ENCODE measurements around the gene TKT. TPM values are rescaled to one million over a fixed set of nuclear protein-coding genes. Genes with fewer than 3 reads are reported as not detected.
A peak's percentile ranks its signal among the peaks of the same experiment; 100 is the strongest.

The TKT gene
- total RNA-seq, 3 donors from 2014 or later (not counting 1 experiment from before 2014, with no cell fraction given) = 82.9 to 126 (median 107) TPM

GRCh38 chr3:53191836-53192480, 63.9 kb downstream of the TKT start:
- Histone ChIP-seq H3K27ac (ENCODE audit: low read length) (peak overlapping the region; percentile 21), H3K36me3 (ENCODE audit: control insufficient read depth, insufficient read depth, low read length) (peaks cover 48% of the 10 kb centered on the region), H3K4me3 (ENCODE audit: low read length) (no peak overlapping the region), H3K9me3 (ENCODE audit: control insufficient read depth, insufficient read depth, low read length) (no peaks in the 10 kb centered on the region), H3K27me3 (ENCODE audit: control insufficient read depth, insufficient read depth, low read length) (no peaks in the 10 kb centered on the region), H3K4me1 (ENCODE audit: control insufficient read depth, insufficient read depth, low read length) (peaks cover 25% of the 10 kb centered on the region)
- H3K36me3 Mint-ChIP-seq = peaks cover 7% of the 10 kb centered on the region
- DNase-seq (no peak), ATAC-seq (peak in 2 of 3 donors; percentile 38 to 57)
- H3K4me3 Mint-ChIP-seq = no peak overlapping the region
- peaks cover 15 to 28% of the 10 kb centered on the region in 2 donors for H3K4me1 Mint-ChIP-seq
- H3K27me3 Mint-ChIP-seq (ENCODE audit: low read depth in 2 of 2) = peaks cover 0 to 3% of the 10 kb centered on the region in 2 donors
- intact Hi-C loops (cut with micrococcal nuclease) = no loop called here
- no peaks in the 10 kb centered on the region for H3K9me3 Mint-ChIP-seq
- peak overlapping the region; percentile 81 to 91 for H3K27ac Mint-ChIP-seq
- TF ChIP-seq, protein P1, sequence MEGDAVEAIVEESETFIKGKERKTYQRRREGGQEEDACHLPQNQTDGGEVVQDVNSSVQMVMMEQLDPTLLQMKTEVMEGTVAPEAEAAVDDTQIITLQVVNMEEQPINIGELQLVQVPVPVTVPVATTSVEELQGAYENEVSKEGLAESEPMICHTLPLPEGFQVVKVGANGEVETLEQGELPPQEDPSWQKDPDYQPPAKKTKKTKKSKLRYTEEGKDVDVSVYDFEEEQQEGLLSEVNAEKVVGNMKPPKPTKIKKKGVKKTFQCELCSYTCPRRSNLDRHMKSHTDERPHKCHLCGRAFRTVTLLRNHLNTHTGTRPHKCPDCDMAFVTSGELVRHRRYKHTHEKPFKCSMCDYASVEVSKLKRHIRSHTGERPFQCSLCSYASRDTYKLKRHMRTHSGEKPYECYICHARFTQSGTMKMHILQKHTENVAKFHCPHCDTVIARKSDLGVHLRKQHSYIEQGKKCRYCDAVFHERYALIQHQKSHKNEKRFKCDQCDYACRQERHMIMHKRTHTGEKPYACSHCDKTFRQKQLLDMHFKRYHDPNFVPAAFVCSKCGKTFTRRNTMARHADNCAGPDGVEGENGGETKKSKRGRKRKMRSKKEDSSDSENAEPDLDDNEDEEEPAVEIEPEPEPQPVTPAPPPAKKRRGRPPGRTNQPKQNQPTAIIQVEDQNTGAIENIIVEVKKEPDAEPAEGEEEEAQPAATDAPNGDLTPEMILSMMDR (IDR thresholded peaks at IDR 0.05) = no peak
- WGBS (ENCODE audit: insufficient coverage) = 83% methylated on average over 15 of the region's 16 CpGs

DNA sequence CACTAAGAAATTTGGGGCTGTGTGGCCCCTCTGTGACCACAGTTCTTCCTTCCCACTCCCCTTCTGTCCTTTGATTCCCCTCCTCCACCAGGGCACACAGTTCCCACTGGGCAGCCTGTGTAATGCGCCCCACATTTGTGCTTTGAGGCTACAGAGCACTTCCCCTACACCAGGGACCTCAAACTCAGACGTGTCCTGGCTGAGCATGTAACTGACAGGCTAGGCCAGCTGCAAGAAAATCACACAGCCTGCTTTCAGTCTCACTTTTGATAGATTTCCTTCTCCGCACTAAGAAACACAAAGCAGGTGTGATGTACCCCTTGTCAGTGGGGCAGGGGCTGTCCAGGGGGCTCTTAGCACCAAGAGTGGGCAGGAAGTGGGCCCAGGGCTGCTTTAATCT, 65.2 kb downstream of the TKT start:
- Mint-ChIP-seq H3K4me3 (no peak overlapping the region), H3K27ac (no peak overlapping the region), H3K27me3 (ENCODE audit: low read depth in 2 of 2) (peaks cover 0 to 3% of the 10 kb centered on the region in 2 donors), H3K9me3 (no peaks in the 10 kb centered on the region), H3K4me1 (peaks cover 15 to 28% of the 10 kb centered on the region in 2 donors), H3K36me3 (peaks cover 7% of the 10 kb centered on the region)
- no peak overlapping the region for H3K4me3 ChIP-seq (ENCODE audit: low read length)
- intact Hi-C loops (cut with micrococcal nuclease) = no loop called here
- 65% methylated on average over 3 of the region's 3 CpGs for WGBS (ENCODE audit: insufficient coverage)
- ATAC-seq (no peak), DNase-seq (no peak)
- H3K36me3 ChIP-seq (ENCODE audit: control insufficient read depth, insufficient read depth, low read length) = peaks cover 61% of the 10 kb centered on the region
- TF ChIP-seq, protein P1 (IDR thresholded peaks at IDR 0.05) = no peak
- no peaks in the 10 kb centered on the region for H3K27me3 ChIP-seq (ENCODE audit: control insufficient read depth, insufficient read depth, low read length)
- H3K27ac ChIP-seq (ENCODE audit: low read length) = no peak overlapping the region
- H3K4me1 ChIP-seq (ENCODE audit: control insufficient read depth, insufficient read depth, low read length) = peaks cover 18% of the 10 kb centered on the region
- no peaks in the 10 kb centered on the region for H3K9me3 ChIP-seq (ENCODE audit: control insufficient read depth, insufficient read depth, low read length)

DNA sequence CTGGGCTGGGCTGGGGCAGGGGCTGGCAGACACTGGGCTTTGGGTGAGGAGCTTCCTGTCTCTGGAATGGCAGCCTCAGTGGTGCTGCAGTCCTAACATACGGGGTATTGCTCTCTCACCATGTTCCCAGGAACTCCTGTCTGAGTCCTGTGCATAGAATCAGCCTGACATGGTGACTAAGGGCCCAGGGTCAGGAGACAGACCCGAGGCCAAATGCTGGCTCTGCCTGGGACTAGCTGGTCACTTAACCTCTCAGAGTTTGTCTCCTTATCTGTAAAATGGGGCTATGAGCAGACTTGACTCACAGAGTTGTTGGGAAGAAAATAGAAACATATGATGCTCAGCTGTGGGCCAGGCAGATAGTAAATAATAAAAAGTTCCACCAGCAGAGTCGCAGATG, 66.5 kb downstream of the TKT start:
- peaks cover 7% of the 10 kb centered on the region for H3K36me3 Mint-ChIP-seq
- peaks cover 8 to 21% of the 10 kb centered on the region in 2 donors for H3K4me1 Mint-ChIP-seq
- Histone ChIP-seq H3K36me3 (ENCODE audit: control insufficient read depth, insufficient read depth, low read length) (peaks cover 68% of the 10 kb centered on the region), H3K4me1 (ENCODE audit: control insufficient read depth, insufficient read depth, low read length) (peaks cover 16% of the 10 kb centered on the region), H3K9me3 (ENCODE audit: control insufficient read depth, insufficient read depth, low read length) (no peaks in the 10 kb centered on the region), H3K27me3 (ENCODE audit: control insufficient read depth, insufficient read depth, low read length) (no peaks in the 10 kb centered on the region), H3K4me3 (ENCODE audit: low read length) (no peak overlapping the region), H3K27ac (ENCODE audit: low read length) (no peak overlapping the region)
- intact Hi-C loops (cut with micrococcal nuclease) = no loop called here
- DNase-seq = no peak
- H3K4me3 Mint-ChIP-seq = no peak overlapping the region
- H3K27ac Mint-ChIP-seq = no peak overlapping the region
- H3K9me3 Mint-ChIP-seq = no peaks in the 10 kb centered on the region
- no peak for ATAC-seq
- 96% methylated on average over 3 of the region's 3 CpGs for WGBS (ENCODE audit: insufficient coverage)
- TF ChIP-seq, protein P1 (IDR thresholded peaks at IDR 0.05) = no peak
- no peaks in the 10 kb centered on the region for H3K27me3 Mint-ChIP-seq (ENCODE audit: low read depth in 2 of 2)

DNA sequence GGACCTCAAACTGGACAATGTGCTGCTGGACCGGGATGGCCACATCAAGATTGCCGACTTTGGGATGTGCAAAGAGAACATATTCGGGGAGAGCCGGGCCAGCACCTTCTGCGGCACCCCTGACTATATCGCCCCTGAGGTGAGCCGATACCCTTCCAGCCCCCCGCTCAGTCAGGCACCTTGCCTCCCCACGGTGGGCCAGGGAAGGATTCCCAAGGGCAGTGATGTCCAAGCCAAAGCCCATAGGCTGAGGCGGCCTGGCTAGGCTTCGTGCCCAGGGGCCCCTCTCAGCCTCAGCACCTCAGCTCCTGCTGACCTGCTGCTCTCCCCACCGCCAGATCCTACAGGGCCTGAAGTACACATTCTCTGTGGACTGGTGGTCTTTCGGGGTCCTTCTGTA, 67.1 kb downstream of the TKT start:
- Histone ChIP-seq H3K27ac (ENCODE audit: low read length) (no peak overlapping the region), H3K9me3 (ENCODE audit: control insufficient read depth, insufficient read depth, low read length) (no peaks in the 10 kb centered on the region), H3K4me3 (ENCODE audit: low read length) (no peak overlapping the region), H3K4me1 (ENCODE audit: control insufficient read depth, insufficient read depth, low read length) (peaks cover 16% of the 10 kb centered on the region), H3K36me3 (ENCODE audit: control insufficient read depth, insufficient read depth, low read length) (peaks cover 70% of the 10 kb centered on the region), H3K27me3 (ENCODE audit: control insufficient read depth, insufficient read depth, low read length) (no peaks in the 10 kb centered on the region)
- H3K27me3 Mint-ChIP-seq (ENCODE audit: low read depth in 2 of 2) = no peaks in the 10 kb centered on the region
- no peak overlapping the region for H3K27ac Mint-ChIP-seq
- H3K4me1 Mint-ChIP-seq = peaks cover 8 to 21% of the 10 kb centered on the region in 2 donors
- ATAC-seq (no peak), DNase-seq (no peak)
- peaks cover 7% of the 10 kb centered on the region for H3K36me3 Mint-ChIP-seq
- no peaks in the 10 kb centered on the region for H3K9me3 Mint-ChIP-seq
- no peak overlapping the region for H3K4me3 Mint-ChIP-seq
- WGBS (ENCODE audit: insufficient coverage) = 98% methylated on average over 13 of the region's 13 CpGs
- intact Hi-C loops (cut with micrococcal nuclease) = no loop called here
- TF ChIP-seq, protein P1 (IDR thresholded peaks at IDR 0.05) = no peak
